Activated CD8-positive, alpha-beta memory T cell treated with anti-CD3 and anti-CD28 coated beads for 24 hours (primary cell): Measurements from ENCODE around the gene AKR1C4.
"Not testable (repeated sequence)": the region's sequence is repeated elsewhere in the genome, so short reads cannot be mapped to it uniquely, and the experiment has no call there.

ENCODE experiments used
- DNase-seq: peaks from one replicate; pipeline ENCODE4 v3.0.0-alpha.2; 2020

Gene AKR1C4

GRCh38 chr10:5196702-5197113 is at the start of gene AKR1C4:
Gene AKR1C4, plus strand, starts transcription at chr10:5196837. Its CDS starts 31 bp downstream, at chr10:5196868.
- DNase-seq = no peak

GRCh38 chr10:5146920-5147254 is 49.8 kb upstream of the AKR1C4 start:
- DNase-seq = no peak

GRCh38 chr10:5147255-5147980 is 49.2 kb upstream of the AKR1C4 start:
- DNase-seq = no peak

GRCh38 chr10:5147981-5148677 is 48.5 kb upstream of the AKR1C4 start:
- DNase-seq = no peak

- no peak for DNase-seq
Measured at GRCh38 chr10:5148678-5149032, 48.0 kb upstream of the AKR1C4 start.

- DNase-seq = no peak
Measured at GRCh38 chr10:5151076-5151475, 45.6 kb upstream of the AKR1C4 start.

GRCh38 chr10:5155951-5156350 is 40.7 kb upstream of the AKR1C4 start:
- DNase-seq = no peak

- no peak for DNase-seq
Measured at GRCh38 chr10:5157501-5157900, 39.1 kb upstream of the AKR1C4 start.

GRCh38 chr10:5159126-5159525 is 37.5 kb upstream of the AKR1C4 start:
- no peak for DNase-seq

- DNase-seq = no peak
Measured at GRCh38 chr10:5163487-5163886, 33.1 kb upstream of the AKR1C4 start.

- DNase-seq = no peak
Measured at GRCh38 chr10:5165738-5166137, 30.9 kb upstream of the AKR1C4 start.

GRCh38 chr10:5168897-5169420 is 27.7 kb upstream of the AKR1C4 start:
- DNase-seq = no peak

GRCh38 chr10:5175581-5175980 is 21.1 kb upstream of the AKR1C4 start:
- DNase-seq = not testable (repeated sequence)

GRCh38 chr10:5180503-5180902 is 16.1 kb upstream of the AKR1C4 start:
- not testable (repeated sequence) for DNase-seq

- no peak for DNase-seq
Measured at GRCh38 chr10:5183923-5184322, 12.7 kb upstream of the AKR1C4 start.

GRCh38 chr10:5184987-5185775 is 11.5 kb upstream of the AKR1C4 start, which contains the start of gene AKR1C8:
Gene AKR1C8, minus strand, starts transcription at chr10:5185150. Its CDS starts 46 bp downstream, at chr10:5185104.
- no peak for DNase-seq

- DNase-seq = no peak
Measured at GRCh38 chr10:5187867-5188266, 8.8 kb upstream of the AKR1C4 start.

GRCh38 chr10:5188358-5188757 is 8.3 kb upstream of the AKR1C4 start:
- DNase-seq = no peak

- no peak for DNase-seq
Measured at GRCh38 chr10:5194431-5194830, 2.2 kb upstream of the AKR1C4 start.

- no peak for DNase-seq
Measured at GRCh38 chr10:5195727-5196374, 786 bp upstream of the AKR1C4 start.

- DNase-seq = no peak
Measured at GRCh38 chr10:5198386-5198785, 1.7 kb downstream of the AKR1C4 start.

- DNase-seq = no peak
Measured at GRCh38 chr10:5199398-5199797, 2.8 kb downstream of the AKR1C4 start.

- no peak for DNase-seq
Measured at GRCh38 chr10:5206799-5207198, 10.2 kb downstream of the AKR1C4 start.
